ENCODE data around the gene P3H2. TPM values are rescaled to one million over a fixed set of nuclear protein-coding genes. Genes with fewer than 3 reads are reported as not detected.
"Not testable (repeated sequence)": the region's sequence is repeated elsewhere in the genome, so short reads cannot be mapped to it uniquely, and the experiment has no call there.

P3H2 gene
- total and polyA plus RNA-seq, 9 of the 15 experiments (the other 6 are each of a cell fraction or from before 2014, with no cell fraction given) = 0.04 to 0.26 (median 0.22) TPM; not detected in 6

DNA sequence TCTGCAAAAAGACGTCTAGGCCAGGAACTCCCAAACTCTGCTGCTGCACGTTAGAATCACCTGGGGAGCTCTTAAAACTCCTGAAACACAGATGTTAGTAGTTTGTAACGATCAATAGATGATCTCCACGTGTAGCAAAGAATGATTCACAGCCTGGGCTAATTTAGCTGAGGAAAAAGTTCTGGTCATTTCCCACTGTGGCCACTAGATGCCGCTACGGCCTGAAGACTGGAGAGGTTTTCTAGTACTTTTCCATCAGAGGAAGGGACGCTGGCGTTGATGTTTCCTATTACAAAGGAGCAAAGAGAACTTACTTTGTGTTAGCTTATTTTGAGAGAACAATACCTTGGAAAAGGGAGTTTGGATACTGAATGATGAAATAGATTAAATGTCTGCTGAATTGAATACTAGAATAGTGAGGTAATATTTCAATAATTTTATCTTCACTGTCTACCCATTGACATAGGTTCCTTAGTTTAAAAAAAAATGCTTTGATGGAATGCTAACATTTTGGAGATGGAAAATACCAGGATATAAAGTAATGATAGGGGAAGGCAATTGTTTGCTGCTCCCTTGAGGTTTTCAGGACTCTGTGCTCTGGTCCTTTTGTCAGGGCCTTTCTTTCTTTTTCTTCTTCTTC lies 159.1 kb downstream of the P3H2 start (continued):
- TF ChIP-seq, protein P1, sequence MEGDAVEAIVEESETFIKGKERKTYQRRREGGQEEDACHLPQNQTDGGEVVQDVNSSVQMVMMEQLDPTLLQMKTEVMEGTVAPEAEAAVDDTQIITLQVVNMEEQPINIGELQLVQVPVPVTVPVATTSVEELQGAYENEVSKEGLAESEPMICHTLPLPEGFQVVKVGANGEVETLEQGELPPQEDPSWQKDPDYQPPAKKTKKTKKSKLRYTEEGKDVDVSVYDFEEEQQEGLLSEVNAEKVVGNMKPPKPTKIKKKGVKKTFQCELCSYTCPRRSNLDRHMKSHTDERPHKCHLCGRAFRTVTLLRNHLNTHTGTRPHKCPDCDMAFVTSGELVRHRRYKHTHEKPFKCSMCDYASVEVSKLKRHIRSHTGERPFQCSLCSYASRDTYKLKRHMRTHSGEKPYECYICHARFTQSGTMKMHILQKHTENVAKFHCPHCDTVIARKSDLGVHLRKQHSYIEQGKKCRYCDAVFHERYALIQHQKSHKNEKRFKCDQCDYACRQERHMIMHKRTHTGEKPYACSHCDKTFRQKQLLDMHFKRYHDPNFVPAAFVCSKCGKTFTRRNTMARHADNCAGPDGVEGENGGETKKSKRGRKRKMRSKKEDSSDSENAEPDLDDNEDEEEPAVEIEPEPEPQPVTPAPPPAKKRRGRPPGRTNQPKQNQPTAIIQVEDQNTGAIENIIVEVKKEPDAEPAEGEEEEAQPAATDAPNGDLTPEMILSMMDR (IDR thresholded peaks at IDR 0.05 in 2 of 3, conservative IDR thresholded peaks at IDR 0.05 in 1 of 3; ENCODE audit: insufficient read depth in 2 of 3, low read depth in 1 of 3, low read length in 3 of 3) = peak; percentile 67 to 83 (median 82)
- TF ChIP-seq, protein P2, sequence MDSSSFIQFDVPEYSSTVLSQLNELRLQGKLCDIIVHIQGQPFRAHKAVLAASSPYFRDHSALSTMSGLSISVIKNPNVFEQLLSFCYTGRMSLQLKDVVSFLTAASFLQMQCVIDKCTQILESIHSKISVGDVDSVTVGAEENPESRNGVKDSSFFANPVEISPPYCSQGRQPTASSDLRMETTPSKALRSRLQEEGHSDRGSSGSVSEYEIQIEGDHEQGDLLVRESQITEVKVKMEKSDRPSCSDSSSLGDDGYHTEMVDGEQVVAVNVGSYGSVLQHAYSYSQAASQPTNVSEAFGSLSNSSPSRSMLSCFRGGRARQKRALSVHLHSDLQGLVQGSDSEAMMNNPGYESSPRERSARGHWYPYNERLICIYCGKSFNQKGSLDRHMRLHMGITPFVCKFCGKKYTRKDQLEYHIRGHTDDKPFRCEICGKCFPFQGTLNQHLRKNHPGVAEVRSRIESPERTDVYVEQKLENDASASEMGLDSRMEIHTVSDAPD (CRISPR knock-in tag; IDR thresholded peaks at IDR 0.05) = no peak
- TF ChIP-seq KDM5B (IDR thresholded peaks at IDR 0.05; ENCODE audit: insufficient replicate concordance, low read depth, low read length) = no peak
- no peak for TF ChIP-seq POLR2AphosphoS5 (IDR thresholded peaks at IDR 0.05; ENCODE audit: control insufficient read depth, insufficient read depth, low read depth, low read length)
- TF ChIP-seq PPARD (CRISPR knock-in tag; IDR thresholded peaks at IDR 0.05) = no peak
- TF ChIP-seq MYC (IDR thresholded peaks at IDR 0.05; ENCODE audit: low read depth, low read length) = no peak
- no peak for TF ChIP-seq MYC (CRISPR knock-in tag; IDR thresholded peaks at IDR 0.05; ENCODE audit: borderline replicate concordance, low read depth)
- TF ChIP-seq RFX7 (CRISPR knock-in tag; IDR thresholded peaks at IDR 0.05) = no peak
- TF ChIP-seq RFX5 (IDR thresholded peaks at IDR 0.05; ENCODE audit: low read depth, low read length) = no peak
- no peak for TF ChIP-seq ZFP30 (CRISPR knock-in tag; IDR thresholded peaks at IDR 0.05; ENCODE audit: borderline replicate concordance)
- TF ChIP-seq, protein P3, sequence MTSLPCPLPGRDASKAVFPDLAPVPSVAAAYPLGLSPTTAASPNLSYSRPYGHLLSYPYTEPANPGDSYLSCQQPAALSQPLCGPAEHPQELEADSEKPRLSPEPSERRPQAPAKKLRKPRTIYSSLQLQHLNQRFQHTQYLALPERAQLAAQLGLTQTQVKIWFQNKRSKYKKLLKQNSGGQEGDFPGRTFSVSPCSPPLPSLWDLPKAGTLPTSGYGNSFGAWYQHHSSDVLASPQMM (CRISPR knock-in tag; IDR thresholded peaks at IDR 0.05) = no peak

DNA sequence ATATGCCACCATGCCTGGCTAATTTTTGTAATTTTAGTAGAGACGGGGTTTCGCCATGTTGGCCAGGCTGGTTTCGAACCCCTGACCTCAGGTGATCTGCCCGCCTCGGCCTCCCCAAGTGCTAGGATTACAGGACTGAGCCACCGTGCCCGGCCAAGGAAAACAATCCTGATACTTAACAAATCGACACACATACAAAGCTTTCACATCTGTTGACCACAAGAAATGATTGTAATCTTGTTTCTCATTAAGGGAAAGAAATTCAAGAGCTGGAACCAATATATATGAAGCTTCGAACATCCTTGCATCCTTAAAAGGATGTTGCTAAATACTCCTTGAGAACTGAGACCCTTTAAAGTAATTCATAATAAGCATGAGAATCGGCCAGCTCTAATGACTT lies 159.6 kb downstream of the P3H2 start:
- H2AFZ ChIP-seq (ENCODE audit: low read depth, low read length); H3K9me3 ChIP-seq (replicated peaks; ENCODE audit: control insufficient read depth, insufficient read depth, low read depth, low read length); in situ Hi-C loops (cut with MboI); BruUV-seq (replicated peaks); DNase-seq (ENCODE audit: extremely low read depth in 1 of 4, low spot score in 3 of 4); H3K9me1 ChIP-seq (ENCODE audit: control insufficient read depth, insufficient read depth, low read length); H3K36me3 ChIP-seq (ENCODE audit: control insufficient read depth, insufficient read depth, low read length); H3K4me3 ChIP-seq; H3K4me2 ChIP-seq (ENCODE audit: insufficient read depth, low read length); CTCF ChIA-PET (ENCODE audit: low intra/inter-chr PET ratio); H3K27me3 ChIP-seq (ENCODE audit: control insufficient read depth in 2 of 2, insufficient read depth in 2 of 2, low read length in 2 of 2); ATAC-seq; H3K4me1 ChIP-seq (replicated peaks in 1 of 2; ENCODE audit: control insufficient read depth in 2 of 2, insufficient read depth in 2 of 2, low read length in 2 of 2); H3K9ac ChIP-seq (ENCODE audit: insufficient read depth in 1 of 2, low read depth in 2 of 2, low read length in 2 of 2); H3K79me2 ChIP-seq (ENCODE audit: control insufficient read depth, insufficient read depth, low read length); H3K27ac ChIP-seq (ENCODE audit: extremely low read depth, low read depth, low read length); H4K20me1 ChIP-seq (replicated peaks; ENCODE audit: control insufficient read depth, insufficient read depth, low read length); FAIRE-seq: not testable (repeated sequence)
- POLR2A ChIA-PET = interaction anchor here (0.6 kb wide), 1 partner anchor 1821 kb away, joined by 5 read pairs; no protein-coding TSS in a partner anchor
- 0% methylated on average over 10 of the region's 10 CpGs for WGBS (ENCODE audit: insufficient coverage, low coverage, missing lambda C conversion rate)
- intact Hi-C loops (cut with micrococcal nuclease) = loop anchor here (1.0 to 10.0 kb wide), 2 partner anchors 241 to 1094 kb away; no protein-coding TSS in a partner anchor
